ENCODE data around the gene MPST.

The MPST gene

DNA sequence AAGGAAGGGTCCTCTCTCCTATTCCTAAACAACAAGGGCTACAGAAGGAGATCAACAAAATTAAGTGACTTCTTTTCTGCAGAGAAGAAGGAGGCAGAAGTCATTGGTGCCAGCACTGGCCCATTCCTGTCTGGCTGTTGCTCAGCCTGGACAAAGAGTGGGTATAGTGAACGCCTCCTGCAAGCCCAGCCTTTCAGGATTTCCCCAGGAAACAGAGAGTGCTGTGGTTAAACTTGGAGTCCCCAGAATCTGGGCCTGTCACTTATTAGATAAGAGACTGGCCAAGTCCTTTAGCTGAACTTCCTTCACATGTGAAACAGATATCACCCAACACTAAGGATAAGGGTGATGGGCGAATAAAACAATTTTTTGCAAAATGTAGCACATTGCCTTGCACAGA lies 11.2 kb upstream of the MPST start:
- in situ Hi-C loops (cut with HindIII; ENCODE audit: low pct_ligation_motif_present, low sequenced_read_pairs) = no loop called here
- H3K36me3 ChIP-seq (replicated peaks) = no peaks in the 10 kb centered on the region
- TF ChIP-seq, protein P1, sequence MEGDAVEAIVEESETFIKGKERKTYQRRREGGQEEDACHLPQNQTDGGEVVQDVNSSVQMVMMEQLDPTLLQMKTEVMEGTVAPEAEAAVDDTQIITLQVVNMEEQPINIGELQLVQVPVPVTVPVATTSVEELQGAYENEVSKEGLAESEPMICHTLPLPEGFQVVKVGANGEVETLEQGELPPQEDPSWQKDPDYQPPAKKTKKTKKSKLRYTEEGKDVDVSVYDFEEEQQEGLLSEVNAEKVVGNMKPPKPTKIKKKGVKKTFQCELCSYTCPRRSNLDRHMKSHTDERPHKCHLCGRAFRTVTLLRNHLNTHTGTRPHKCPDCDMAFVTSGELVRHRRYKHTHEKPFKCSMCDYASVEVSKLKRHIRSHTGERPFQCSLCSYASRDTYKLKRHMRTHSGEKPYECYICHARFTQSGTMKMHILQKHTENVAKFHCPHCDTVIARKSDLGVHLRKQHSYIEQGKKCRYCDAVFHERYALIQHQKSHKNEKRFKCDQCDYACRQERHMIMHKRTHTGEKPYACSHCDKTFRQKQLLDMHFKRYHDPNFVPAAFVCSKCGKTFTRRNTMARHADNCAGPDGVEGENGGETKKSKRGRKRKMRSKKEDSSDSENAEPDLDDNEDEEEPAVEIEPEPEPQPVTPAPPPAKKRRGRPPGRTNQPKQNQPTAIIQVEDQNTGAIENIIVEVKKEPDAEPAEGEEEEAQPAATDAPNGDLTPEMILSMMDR (IDR thresholded peaks at IDR 0.05; ENCODE audit: low read depth, low read length, missing control alignments) = no peak
- H3K27ac ChIP-seq = no peak overlapping the region
- no peak overlapping the region for H3K4me3 ChIP-seq (ENCODE audit: low read depth, low read length)
- no peak for DNase-seq
- H3K27me3 ChIP-seq (replicated peaks) = peaks cover 3% of the 10 kb centered on the region

DNA sequence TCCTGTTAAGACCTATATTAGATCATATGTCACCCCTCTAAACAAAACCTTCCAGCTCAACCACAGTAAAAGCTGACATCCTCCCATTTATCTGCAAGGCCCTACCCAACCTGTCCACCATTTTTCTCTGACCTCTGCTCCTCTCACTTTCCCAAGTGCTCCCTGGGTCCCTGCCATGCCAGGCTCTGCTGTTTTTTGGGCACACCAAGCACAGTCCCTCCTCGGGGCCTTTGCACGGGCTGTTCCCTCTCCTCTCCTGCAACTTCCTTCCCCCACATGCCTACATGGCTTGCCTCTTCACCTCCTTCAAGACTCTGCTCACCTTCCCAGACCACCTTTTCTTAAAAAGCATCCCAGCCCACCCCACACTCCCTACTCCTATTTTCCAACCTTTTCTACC lies 10.1 kb upstream of the MPST start:
- TF ChIP-seq, protein P1 (IDR thresholded peaks at IDR 0.05; ENCODE audit: low read depth, low read length, missing control alignments) = no peak
- in situ Hi-C loops (cut with HindIII; ENCODE audit: low pct_ligation_motif_present, low sequenced_read_pairs) = no loop called here
- Histone ChIP-seq H3K27ac (no peak overlapping the region), H3K4me3 (ENCODE audit: low read depth, low read length) (no peak overlapping the region), H3K27me3 (replicated peaks) (peaks cover 3% of the 10 kb centered on the region), H3K36me3 (replicated peaks) (no peaks in the 10 kb centered on the region)
- no peak for DNase-seq

DNA sequence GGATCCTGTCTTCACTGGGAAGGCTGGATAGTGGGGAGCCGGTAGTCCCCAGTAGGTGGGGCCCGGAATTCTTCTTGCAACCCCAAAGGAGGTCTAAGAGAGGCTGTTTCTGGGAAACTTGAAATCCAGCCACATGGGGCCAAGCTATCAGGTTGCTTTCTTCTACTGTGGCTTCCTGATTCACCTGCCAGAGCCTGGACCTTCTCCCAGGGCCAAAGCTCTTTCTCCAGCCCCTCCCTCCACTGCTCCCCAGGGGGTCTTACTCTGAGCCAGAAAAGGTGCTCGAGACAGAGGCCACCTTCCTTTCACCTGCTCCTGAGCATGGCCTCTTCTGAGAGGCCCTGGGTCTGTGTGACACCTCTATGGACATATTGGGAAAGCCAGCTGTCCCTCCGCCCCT lies 9.4 kb upstream of the MPST start:
- Histone ChIP-seq H3K36me3 (replicated peaks) (no peaks in the 10 kb centered on the region), H3K27me3 (replicated peaks) (peaks cover 3% of the 10 kb centered on the region), H3K27ac (no peak overlapping the region), H3K4me3 (ENCODE audit: low read depth, low read length) (no peak overlapping the region)
- no peak for DNase-seq
- in situ Hi-C loops (cut with HindIII; ENCODE audit: low pct_ligation_motif_present, low sequenced_read_pairs) = no loop called here
- TF ChIP-seq, protein P1 (IDR thresholded peaks at IDR 0.05; ENCODE audit: low read depth, low read length, missing control alignments) = no peak

DNA sequence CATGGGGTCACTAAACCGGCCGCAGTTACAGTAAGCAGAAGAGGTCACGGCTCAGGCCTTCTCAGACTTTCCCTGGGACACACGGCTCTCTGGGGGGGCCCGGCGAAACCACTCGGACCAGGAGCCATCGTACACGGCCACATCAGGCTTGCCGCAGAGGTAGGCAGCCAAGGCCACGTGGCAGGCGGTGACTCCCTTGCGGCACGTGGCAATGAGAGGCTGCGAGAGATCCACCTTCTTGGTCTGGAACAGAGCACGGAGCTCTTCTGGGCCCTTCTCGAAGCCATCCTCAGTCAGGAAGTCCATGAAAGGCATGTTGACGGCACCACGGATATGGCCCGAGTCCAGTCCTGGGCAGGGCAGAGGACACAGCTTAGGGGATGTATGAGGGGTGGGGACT lies 8.6 kb upstream of the MPST start:
- in situ Hi-C loops (cut with HindIII; ENCODE audit: low pct_ligation_motif_present, low sequenced_read_pairs) = no loop called here
- no peak overlapping the region for H3K4me3 ChIP-seq (ENCODE audit: low read depth, low read length)
- TF ChIP-seq, protein P1 (IDR thresholded peaks at IDR 0.05; ENCODE audit: low read depth, low read length, missing control alignments) = no peak
- peaks cover 3% of the 10 kb centered on the region for H3K27me3 ChIP-seq (replicated peaks)
- no peak for DNase-seq
- H3K27ac ChIP-seq = no peak overlapping the region
- no peaks in the 10 kb centered on the region for H3K36me3 ChIP-seq (replicated peaks)

DNA sequence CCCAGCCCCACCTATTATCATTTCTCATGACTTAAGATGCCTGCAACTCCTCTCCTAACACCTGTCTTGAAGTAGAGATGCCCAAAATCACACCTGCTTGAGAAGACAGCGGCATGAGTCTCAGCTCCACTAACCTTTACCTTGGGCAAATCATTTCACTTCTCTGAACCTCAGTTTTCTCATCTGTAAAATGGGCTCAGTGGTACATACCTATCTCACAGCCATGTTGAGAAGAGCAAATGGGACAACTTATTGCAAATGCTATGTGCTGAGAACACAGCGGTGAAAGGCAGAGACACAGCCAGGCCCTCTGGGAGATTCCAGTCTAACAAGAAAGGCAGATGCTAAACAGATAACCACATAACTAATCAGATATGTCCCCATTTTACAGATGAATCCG lies 8.1 kb upstream of the MPST start:
- H3K4me3 ChIP-seq (ENCODE audit: low read depth, low read length) = no peak overlapping the region
- DNase-seq = no peak
- in situ Hi-C loops (cut with HindIII; ENCODE audit: low pct_ligation_motif_present, low sequenced_read_pairs) = no loop called here
- no peaks in the 10 kb centered on the region for H3K36me3 ChIP-seq (replicated peaks)
- H3K27ac ChIP-seq = no peak overlapping the region
- TF ChIP-seq, protein P1 (IDR thresholded peaks at IDR 0.05; ENCODE audit: low read depth, low read length, missing control alignments) = no peak
- H3K27me3 ChIP-seq (replicated peaks) = peaks cover 2% of the 10 kb centered on the region

DNA sequence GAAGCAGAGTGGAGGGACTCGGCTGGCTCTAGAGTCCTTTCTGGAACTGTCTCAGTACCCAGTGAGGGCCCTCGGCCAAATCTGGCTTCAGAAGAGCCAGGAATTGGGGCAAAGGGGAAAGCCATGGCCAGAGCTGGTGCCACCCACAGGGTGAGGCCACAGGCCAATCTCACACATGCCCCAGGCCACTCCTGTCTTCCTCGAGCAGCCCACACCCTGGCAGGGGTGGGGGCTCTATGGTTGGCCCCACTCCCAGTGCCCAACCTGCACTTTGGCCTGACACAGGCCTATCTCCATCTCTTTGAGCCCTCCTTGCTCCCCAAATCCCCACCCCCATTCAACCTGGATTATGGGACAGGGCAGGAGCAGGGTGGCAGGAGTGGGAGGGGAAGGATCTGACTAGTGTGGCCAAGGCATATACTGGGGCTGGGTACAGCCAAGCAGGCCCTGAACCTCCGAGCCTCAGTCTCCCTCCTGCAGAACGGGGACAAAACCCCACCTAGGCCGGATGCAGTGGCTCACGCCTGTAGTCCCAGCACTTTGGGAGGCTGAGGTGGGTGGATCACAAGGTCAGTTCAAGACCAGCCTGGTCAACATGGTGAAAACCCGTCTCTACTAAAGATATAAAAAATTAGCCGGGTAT lies 7.2 kb upstream of the MPST start:
- in situ Hi-C loops (cut with HindIII; ENCODE audit: low pct_ligation_motif_present, low sequenced_read_pairs) = no loop called here
- TF ChIP-seq, protein P1 (IDR thresholded peaks at IDR 0.05; ENCODE audit: low read depth, low read length, missing control alignments) = no peak

More for the DNA sequence above, 7.2 kb upstream of the MPST start:
- Histone ChIP-seq H3K27ac (no peak overlapping the region), H3K36me3 (replicated peaks) (peaks cover 3% of the 10 kb centered on the region), H3K27me3 (replicated peaks) (no peaks in the 10 kb centered on the region), H3K4me3 (ENCODE audit: low read depth, low read length) (no peak overlapping the region)
- no peak for DNase-seq
